Stimulated activated naive B cell treated with anti-CD40 and anti-IgM and Interleukin-4, amounts not matched to agents 10 μg/mL and 1 μg/mL and 100 μg/mL, for 72 hours (primary cell): ENCODE measurements around the gene GATD1.
A peak's percentile ranks its signal among the peaks of the same experiment; 100 is the strongest.

Experiments used
- ATAC-seq, 2 donors: fragments of 150-1000 bp; cut with Tn5 transposase; replicated peaks; 2 replicates each; pipeline ENCODE4 v1.10.0; 2021; ENCODE audit warnings: moderate library complexity in 1 of 2
- DNase-seq: peaks from one replicate; pipeline ENCODE4 v3.0.0; 2021
- H3K27ac Mint-ChIP-seq: one replicate; pipeline ENCODE4 v1.8.0; 2022; ENCODE audit warnings: mild to moderate bottlenecking, mixed read lengths
- H3K27me3 Mint-ChIP-seq, 2 donors: one replicate each; pipeline ENCODE4 v1.8.0; 2022; ENCODE audit warnings: mixed read lengths in 2 of 2
- H3K36me3 Mint-ChIP-seq, 2 donors: one replicate each; pipeline ENCODE4 v1.8.0; 2022; ENCODE audit warnings: mixed read lengths in 2 of 2, mild to moderate bottlenecking in 1 of 2
- H3K4me1 Mint-ChIP-seq, 2 donors: one replicate each; pipeline ENCODE4 v1.8.0; 2022; ENCODE audit warnings: mixed read lengths in 2 of 2, mild to moderate bottlenecking in 1 of 2
- H3K4me3 Mint-ChIP-seq, 2 donors: one replicate each; pipeline ENCODE4 v1.8.0; 2022; ENCODE audit warnings: mild to moderate bottlenecking in 2 of 2, mixed read lengths in 2 of 2, moderate library complexity in 1 of 2
- H3K9me3 Mint-ChIP-seq, 2 donors: one replicate each; pipeline ENCODE4 v1.8.0; 2022; ENCODE audit warnings: mixed read lengths in 2 of 2, mild to moderate bottlenecking in 1 of 2

The GATD1 gene

DNA sequence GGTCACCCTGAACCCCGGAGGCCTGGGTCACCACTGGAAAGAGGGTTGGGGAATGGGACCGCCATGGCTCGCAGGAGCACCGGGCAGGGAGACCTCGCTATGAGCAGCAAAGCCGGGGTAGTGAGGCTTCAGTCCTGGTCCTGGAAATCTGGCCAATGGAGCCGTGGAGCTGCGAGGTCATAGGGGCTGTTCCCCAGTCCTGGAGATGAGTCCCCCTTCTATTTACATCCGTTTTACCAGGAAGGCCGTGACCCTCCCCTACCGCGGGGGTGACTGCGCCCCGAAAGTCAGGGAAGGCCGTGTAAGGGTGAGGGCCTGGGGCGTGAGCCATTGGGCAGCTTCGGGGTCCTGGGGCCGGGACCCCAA is 27.3 kb upstream of the GATD1 start:
- peak overlapping the region; percentile 82 to 83 for H3K4me3 Mint-ChIP-seq
- no peak for ATAC-seq
- H3K4me1 Mint-ChIP-seq: peaks cover 16 to 36% of the 10 kb centered on the region in 2 donors
- H3K27me3 Mint-ChIP-seq: no peaks in the 10 kb centered on the region
- H3K36me3 Mint-ChIP-seq: peaks cover 5 to 22% of the 10 kb centered on the region in 2 donors
- no peak for DNase-seq
- peak overlapping the region; percentile 47 for H3K27ac Mint-ChIP-seq
- H3K9me3 Mint-ChIP-seq: no peaks in the 10 kb centered on the region

DNA sequence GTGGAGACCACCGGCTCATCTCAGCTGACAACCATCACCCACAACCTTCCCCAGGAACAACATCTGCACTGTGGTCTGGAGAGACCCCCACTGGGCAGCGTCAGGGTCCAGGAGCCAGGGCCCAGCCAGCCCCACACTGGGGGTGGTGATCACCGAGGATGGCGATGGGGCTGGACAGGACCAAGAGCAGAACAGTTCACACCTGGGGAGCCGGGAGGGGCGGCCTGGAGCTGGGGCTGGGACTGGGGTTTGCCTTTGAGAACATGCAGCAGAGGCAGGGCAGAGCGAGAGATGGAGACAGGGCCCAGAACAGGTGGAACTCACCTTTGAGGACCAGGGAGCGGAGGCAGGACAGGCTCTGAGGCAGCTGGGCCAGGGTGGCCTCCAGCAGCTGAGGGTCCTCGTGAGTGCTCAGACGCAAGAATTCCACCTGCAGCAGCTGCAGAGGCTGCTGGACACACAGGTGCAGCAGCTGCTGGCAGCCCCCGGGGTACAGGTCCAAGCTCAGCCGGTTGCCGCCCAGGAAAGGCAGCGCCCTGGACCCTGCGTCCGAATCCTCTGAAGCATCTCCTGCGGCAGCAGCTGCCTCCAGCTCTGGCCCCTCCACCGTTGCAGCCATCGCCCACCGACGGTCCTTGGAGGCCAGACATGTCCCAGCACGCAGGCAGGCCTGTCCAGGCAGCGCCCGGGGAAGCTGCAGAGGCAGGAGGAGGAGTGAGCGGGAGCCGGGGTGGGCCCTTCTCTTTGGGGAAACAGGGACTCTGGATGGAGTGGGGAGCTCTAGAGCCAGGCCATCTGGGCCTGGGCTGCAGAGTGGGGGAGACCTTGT is 26.7 kb upstream of the GATD1 start:
- DNase-seq: no peak
- peak overlapping the region; percentile 82 to 83 for H3K4me3 Mint-ChIP-seq
- peaks cover 2 to 21% of the 10 kb centered on the region in 2 donors for H3K36me3 Mint-ChIP-seq
- H3K9me3 Mint-ChIP-seq: no peaks in the 10 kb centered on the region
- no peaks in the 10 kb centered on the region for H3K27me3 Mint-ChIP-seq
- ATAC-seq: no peak
- peaks cover 15 to 35% of the 10 kb centered on the region in 2 donors for H3K4me1 Mint-ChIP-seq
- H3K27ac Mint-ChIP-seq: peak overlapping the region; percentile 37

DNA sequence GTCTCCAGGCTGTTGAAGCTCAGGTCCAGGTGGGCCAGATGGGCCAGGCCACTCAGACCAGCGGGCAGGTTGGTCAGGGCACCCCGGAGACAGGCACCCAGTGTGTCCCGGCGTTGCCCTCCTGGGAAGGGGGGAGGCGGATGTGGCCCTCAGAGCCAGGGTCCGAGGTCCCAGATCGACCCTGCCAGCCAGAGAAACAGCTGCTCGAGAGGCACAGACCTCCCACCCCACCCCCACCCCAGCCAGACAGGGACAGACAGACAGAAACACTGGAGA is 26.1 kb upstream of the GATD1 start:
- H3K27me3 Mint-ChIP-seq: no peaks in the 10 kb centered on the region
- peaks cover 13 to 29% of the 10 kb centered on the region in 2 donors for H3K4me1 Mint-ChIP-seq
- no peaks in the 10 kb centered on the region for H3K9me3 Mint-ChIP-seq
- peaks cover 2 to 18% of the 10 kb centered on the region in 2 donors for H3K36me3 Mint-ChIP-seq
- H3K27ac Mint-ChIP-seq: no peak overlapping the region
- ATAC-seq: no peak
- DNase-seq: no peak
- peak overlapping the region in 1 of 2 donors; percentile 82 for H3K4me3 Mint-ChIP-seq

DNA sequence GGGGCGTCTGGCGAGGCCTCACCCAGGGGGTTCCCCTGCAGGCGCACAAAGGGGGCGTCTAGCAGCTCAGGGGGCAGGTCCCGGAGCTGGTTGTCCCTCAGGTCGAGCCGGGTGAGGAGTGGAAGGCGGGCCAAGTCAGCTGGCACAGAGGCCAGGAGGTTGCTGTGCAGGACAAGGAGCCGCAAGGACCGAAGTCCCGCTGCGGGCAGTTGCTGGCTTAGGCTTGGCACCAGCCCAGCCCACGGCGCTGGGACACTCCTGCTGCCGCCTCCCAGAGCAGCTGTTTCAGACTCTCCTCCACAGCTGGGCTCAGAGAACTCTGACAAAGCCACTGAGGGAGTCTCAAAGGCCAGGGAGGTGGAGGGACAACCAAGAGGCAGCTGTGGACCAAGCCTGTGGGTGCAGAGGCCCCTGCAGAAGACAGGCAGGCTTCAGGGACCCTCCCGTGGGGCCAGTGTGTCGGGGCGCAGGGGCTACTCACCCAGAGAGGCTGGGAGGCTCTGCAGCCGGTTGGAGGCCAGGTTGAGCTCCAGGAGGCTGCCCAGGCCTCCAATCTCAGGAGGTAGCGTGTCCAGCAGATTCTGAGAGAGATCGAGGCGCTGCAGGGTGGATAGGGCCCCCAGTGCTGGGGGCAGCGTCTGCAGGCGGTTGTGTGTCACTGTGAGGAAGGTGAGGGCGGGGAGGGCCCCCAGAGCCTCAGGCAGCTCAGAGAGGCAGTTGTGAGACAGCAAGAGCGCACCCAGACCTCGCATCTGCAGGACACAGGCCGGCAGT is 25.6 kb upstream of the GATD1 start:
- ATAC-seq (no peak), DNase-seq (no peak)
- Mint-ChIP-seq H3K27ac (no peak overlapping the region), H3K9me3 (no peaks in the 10 kb centered on the region), H3K27me3 (no peaks in the 10 kb centered on the region), H3K4me3 (peak overlapping the region in 1 of 2 donors; percentile 25), H3K4me1 (peaks cover 12 to 24% of the 10 kb centered on the region in 2 donors), H3K36me3 (peaks cover 2 to 16% of the 10 kb centered on the region in 2 donors)

DNA sequence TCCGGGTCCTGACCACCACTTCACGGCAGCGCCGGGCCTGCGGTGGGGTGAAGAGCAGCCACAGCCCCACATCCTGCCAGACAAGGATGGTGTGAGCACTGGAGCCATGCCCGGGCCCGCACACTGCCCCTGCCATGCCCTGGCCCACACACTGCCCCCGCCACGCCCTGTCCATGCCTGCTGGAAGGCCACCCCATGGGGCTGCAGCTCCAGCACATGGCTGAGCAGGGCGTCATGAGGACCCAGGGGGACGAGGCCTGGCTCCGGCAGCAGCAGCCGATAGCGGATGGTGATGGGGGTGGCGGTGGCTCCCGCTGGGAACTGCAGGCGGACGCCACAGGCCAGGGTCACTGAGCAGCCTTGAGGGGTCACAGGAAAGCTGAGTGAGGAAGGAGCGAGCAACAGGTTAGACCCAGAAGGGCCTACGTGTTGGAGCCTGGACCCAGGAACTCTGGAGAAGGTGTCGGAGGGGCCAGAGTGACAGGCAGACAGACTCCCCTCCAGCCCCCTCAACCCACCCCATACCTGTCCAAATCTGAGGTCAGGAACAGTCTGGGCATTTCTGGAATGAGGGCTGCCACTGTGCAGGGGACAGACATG is 24.8 kb upstream of the GATD1 start:
- peaks cover 11 to 22% of the 10 kb centered on the region in 2 donors for H3K4me1 Mint-ChIP-seq
- DNase-seq (no peak), ATAC-seq (no peak)
- no peaks in the 10 kb centered on the region for H3K27me3 Mint-ChIP-seq
- no peaks in the 10 kb centered on the region for H3K9me3 Mint-ChIP-seq
- no peak overlapping the region for H3K4me3 Mint-ChIP-seq
- peaks cover 2 to 14% of the 10 kb centered on the region in 2 donors for H3K36me3 Mint-ChIP-seq
- H3K27ac Mint-ChIP-seq: no peak overlapping the region

DNA sequence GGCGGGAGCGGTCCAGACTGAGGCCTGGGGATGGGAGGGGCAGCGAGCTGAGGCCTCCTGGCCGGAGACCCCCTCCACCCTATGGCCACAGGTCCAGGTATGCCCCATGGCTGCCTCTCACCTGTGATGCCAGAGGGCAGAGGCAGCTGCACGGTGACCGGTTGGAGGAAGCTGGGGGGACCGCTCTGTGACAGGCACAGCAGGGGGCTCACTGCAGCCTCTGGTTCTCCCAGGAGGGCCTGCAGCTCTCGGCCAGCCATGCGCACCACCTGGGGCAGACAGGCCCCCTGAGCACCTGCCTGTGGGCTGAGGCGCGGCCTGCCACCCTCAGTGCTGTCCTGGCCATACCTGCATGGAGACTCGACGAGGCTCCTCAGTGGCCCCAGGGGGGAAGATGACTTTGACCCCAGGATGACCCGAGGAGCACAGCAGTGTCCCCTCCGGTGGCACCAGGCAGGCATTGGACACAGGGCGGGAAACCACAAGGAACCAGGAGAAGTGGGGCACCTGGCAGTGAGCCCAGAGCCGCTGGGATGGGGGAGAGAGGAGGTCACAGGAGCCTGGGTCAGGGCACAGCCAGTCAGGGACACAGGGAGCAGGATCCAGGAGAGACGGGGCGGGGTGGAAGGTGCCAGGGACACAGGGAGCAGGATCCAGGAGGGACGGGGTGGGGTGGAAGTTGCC is 24.0 kb upstream of the GATD1 start:
- H3K9me3 Mint-ChIP-seq: no peaks in the 10 kb centered on the region
- no peak overlapping the region for H3K27ac Mint-ChIP-seq
- peak overlapping the region; percentile 32 to 38 for H3K4me3 Mint-ChIP-seq
- H3K4me1 Mint-ChIP-seq: peaks cover 13 to 27% of the 10 kb centered on the region in 2 donors
- ATAC-seq (no peak), DNase-seq (no peak)
- H3K27me3 Mint-ChIP-seq: no peaks in the 10 kb centered on the region
- H3K36me3 Mint-ChIP-seq: peaks cover 4 to 14% of the 10 kb centered on the region in 2 donors

DNA sequence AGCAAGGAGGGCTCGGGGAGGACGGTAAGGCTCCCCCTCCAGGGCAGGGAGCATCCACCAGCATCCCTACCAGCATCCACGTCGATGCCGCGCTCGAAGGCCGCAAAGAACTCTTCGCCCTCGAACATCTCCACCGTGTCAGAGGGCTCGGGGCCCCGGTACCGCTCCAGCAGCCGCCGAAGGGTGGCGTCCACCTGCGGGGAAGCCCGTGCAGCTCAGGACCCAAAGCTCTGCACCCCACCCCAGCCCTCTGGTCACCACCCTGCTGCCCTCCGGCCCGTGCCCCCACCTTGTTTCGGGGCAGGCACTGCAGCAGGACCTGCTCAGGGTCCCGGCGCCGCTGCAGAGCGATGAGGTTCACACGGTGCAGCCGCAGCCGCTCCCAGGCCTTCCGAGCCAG is 23.2 kb upstream of the GATD1 start:
- Mint-ChIP-seq H3K36me3 (peaks cover 4 to 19% of the 10 kb centered on the region in 2 donors), H3K27me3 (no peaks in the 10 kb centered on the region), H3K27ac (no peak overlapping the region), H3K4me1 (peaks cover 13 to 35% of the 10 kb centered on the region in 2 donors), H3K9me3 (no peaks in the 10 kb centered on the region), H3K4me3 (no peak overlapping the region)
- DNase-seq: no peak
- ATAC-seq: no peak

DNA sequence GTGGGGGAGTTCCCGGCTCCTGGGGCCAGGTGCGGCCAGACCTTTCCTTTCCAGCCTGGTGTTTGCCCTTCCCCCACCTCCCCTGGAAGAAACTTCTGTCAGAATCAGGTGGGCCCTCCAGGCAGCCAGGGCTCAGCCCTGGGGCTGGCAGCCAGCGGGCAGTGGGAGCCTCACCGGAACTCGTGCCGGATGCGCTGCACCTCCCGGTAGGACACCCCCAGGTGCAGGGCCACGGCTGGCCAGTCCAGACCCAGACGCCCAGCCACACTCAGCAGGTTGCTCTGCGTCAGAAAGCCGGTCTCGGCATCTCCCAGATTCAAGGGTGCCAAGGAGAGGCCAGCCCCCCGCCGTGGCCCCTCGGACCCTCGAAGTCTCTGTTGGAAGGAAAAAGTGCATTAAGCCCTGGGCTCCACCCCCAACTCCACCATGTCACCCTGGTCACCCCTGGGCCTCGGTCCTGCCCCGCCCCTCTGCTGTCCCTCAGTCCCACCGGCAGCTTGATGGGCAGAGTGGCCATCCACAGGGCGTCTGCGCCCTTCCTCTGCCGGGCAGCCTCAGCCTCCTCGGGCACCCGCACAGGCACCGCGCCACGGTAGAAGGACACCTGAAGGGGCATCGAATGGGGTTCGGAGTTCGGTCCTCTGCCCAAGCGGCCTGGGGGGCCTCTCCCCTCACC is 22.5 kb upstream of the GATD1 start:
- H3K4me1 Mint-ChIP-seq: peaks cover 13 to 38% of the 10 kb centered on the region in 2 donors
- H3K36me3 Mint-ChIP-seq: peaks cover 4 to 19% of the 10 kb centered on the region in 2 donors
- no peak for DNase-seq

DNA sequence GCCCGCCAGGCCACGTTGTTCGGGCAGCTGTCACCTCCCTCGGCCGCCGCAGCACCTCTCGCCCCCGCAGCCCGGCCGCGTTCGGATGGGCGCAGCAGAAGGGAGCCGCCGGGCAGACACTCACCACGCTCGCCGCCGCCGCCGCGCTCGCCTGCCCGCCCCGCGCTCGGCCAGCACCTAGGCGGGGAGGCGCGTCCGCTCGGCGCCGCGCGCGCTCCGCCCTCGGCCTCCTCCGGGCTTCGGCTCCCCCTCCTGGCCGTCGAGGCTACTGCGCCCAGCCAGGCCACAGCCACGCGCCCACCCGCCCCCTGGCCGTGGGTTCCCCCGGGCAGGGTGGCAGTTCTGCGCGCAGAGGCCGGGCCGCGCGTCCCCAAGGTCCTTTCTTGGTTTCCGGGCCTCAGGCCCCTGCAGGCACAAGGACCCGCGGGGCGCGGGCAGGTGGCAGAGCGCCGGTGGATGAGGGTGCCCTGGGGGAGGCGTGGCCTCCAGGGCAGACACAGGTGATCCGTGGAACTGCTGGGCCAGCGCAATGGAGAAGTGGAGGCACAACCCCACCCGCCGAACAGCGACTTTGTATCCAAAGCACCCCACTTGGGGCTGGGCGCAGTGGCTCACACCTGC is 20.9 kb upstream of the GATD1 start, which contains the start of gene SLC25A22:
SLC25A22 (minus strand) TSS at position 189 of the 621 bp plus-strand sequence. CDS start 3,275 bp downstream, outside the sequence.
- H3K4me3 Mint-ChIP-seq: peak within 1 kb of the TSS; percentile 88 to 89
- peak; percentile 66 to 72 for ATAC-seq
- DNase-seq: peak; percentile 84
- H3K36me3 Mint-ChIP-seq: peaks cover 8 to 28% of the 10 kb centered on the region in 2 donors
- no peaks in the 10 kb centered on the region for H3K9me3 Mint-ChIP-seq
- peaks cover 8 to 26% of the 10 kb centered on the region in 2 donors for H3K4me1 Mint-ChIP-seq
- no peaks in the 10 kb centered on the region for H3K27me3 Mint-ChIP-seq
- H3K27ac Mint-ChIP-seq: peak within 1 kb of the TSS; percentile 93

More for the DNA sequence above, 22.5 kb upstream of the GATD1 start:
- no peaks in the 10 kb centered on the region for H3K27me3 Mint-ChIP-seq
- H3K9me3 Mint-ChIP-seq: no peaks in the 10 kb centered on the region
- no peak for ATAC-seq
- H3K4me3 Mint-ChIP-seq: no peak overlapping the region
- no peak overlapping the region for H3K27ac Mint-ChIP-seq

DNA sequence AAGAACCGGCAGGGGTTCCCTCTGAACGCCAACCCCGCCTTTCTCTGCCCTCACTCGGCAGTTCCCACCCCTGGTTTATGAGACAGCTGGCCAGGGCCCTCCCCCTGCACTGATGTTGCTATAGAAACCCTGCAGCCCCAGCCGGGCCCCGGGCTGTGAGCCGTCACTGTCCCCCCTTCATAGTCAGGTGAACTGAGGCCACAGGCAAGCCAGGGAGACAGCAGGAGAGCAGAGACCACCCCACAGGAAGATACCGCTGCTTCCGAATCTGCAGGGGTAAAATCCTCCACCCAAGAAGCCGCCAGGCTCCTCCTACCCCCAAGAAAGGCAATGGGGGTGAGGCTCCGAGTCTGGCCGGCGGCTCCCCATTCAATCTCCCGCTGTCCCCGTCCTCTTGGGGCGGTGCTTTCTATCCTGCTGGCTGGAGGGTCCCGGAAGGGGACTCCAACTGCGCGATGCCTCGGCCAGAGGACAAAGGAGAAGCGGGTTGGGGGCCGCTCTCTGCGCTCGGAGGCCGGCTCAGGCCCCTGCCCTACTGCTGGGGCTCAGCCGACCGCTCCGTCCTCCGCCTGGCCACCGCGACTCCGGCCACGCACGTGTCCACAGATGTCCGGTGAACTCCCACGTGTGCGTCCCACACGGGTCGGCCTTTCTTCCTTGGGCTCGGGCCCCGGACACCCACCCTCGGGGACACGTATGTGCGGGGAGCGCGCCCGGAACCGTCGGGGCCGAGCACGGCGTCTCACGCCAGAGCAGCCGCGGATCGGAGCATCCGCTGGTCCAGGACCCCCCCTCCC is 20.2 kb upstream of the GATD1 start:
- peaks cover 8 to 26% of the 10 kb centered on the region in 2 donors for H3K4me1 Mint-ChIP-seq
- peak overlapping the region; percentile 93 for H3K27ac Mint-ChIP-seq
- DNase-seq (peak; percentile 75), ATAC-seq (peak; percentile 65 to 73)
- H3K4me3 Mint-ChIP-seq: peak overlapping the region; percentile 88 to 89
- no peaks in the 10 kb centered on the region for H3K9me3 Mint-ChIP-seq
- no peaks in the 10 kb centered on the region for H3K27me3 Mint-ChIP-seq
- H3K36me3 Mint-ChIP-seq: peaks cover 11 to 34% of the 10 kb centered on the region in 2 donors

DNA sequence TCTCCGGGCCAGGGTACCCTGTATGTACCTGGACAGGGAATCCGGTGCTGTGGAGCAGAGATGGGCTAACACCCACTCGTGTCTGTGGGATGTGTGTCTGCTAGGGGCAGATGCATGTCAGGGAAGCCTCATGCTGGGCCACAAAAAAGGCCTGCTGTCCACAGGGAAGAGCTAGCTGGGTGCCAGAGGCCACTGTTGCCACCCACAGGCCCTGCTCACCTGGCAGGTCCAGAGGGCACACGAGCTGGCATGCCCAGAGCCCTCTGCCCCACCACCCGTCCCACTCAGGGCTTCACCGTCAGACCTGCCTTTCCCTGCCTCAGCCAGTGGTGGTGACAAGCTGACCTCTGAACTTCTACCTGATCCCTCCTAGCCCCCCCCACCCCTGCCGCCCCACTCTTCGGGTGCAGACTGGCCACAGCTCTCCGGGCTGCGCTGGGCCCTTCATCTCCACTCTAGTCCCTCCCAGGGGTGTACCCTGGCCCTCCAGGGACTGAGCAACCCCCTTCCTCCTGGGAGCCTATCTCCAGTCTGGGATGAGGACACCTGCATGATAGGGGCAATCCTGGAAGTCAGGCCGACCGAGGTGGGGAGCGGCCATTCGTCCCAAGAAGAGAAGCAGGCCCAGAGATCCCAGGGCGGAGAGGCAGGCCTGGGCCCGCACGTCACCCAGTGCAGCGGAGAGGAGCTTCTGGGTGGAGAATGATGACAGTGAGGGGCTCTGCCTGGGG is 19.4 kb upstream of the GATD1 start:
- H3K27ac Mint-ChIP-seq: peak overlapping the region; percentile 93
- DNase-seq (no peak), ATAC-seq (no peak)
- H3K36me3 Mint-ChIP-seq: peaks cover 15 to 35% of the 10 kb centered on the region in 2 donors
- peak overlapping the region; percentile 88 to 89 for H3K4me3 Mint-ChIP-seq
- H3K4me1 Mint-ChIP-seq: peaks cover 8 to 26% of the 10 kb centered on the region in 2 donors
- no peaks in the 10 kb centered on the region for H3K9me3 Mint-ChIP-seq
- H3K27me3 Mint-ChIP-seq: no peaks in the 10 kb centered on the region
